B cell (primary cell): ENCODE data around the gene SWAP70. TPM values are rescaled to one million over a fixed set of nuclear protein-coding genes. Genes with fewer than 3 reads are reported as not detected.
"Not testable (repeated sequence)": the region's sequence is repeated elsewhere in the genome, so short reads cannot be mapped to it uniquely, and the experiment has no call there.

ENCODE experiments used
- ATAC-seq: fragments of 200-7000 bp; cut with Tn5 transposase; one replicate; pipeline ENCODE4 v1.10.0; 2021; ENCODE audit warnings: low read depth, mild to moderate bottlenecking, moderate number of reproducible peaks, moderate library complexity
- CTCF ChIA-PET: fragments of 350-600 bp; sonication (Branson Sonifier 250); formaldehyde crosslinking; loops from one replicate; lab custom pipeline; 2021; ENCODE audit warnings: antibody characterized with exemption, inconsistent platforms; lab: Charles Lee
- POLR2A ChIA-PET: fragments of 350-600 bp; sonication (Branson Sonifier 250); formaldehyde crosslinking; loops from one replicate; lab custom pipeline; 2021; ENCODE audit warnings: antibody characterized with exemption; lab: Charles Lee
- DNase-seq: peaks from one replicate; pipeline ENCODE4 v3.0.0; 2013
- H2AFZ ChIP-seq: 2 replicates; pipeline ENCODE4 v1.6.1; 2012; ENCODE audit warnings: mild to moderate bottlenecking, low read depth, low read length; ENCODE audit not compliant: insufficient read depth, poor library complexity, severe bottlenecking
- H3K27ac ChIP-seq, 2 donors: 1 replicate in 1 of 2; 2 replicates in 1 of 2; pipeline ENCODE4 v1.5.1; 2012 to 2013; ENCODE audit warnings: low read length in 2 of 2, mild to moderate bottlenecking in 2 of 2, moderate library complexity in 1 of 2
- H3K27me3 ChIP-seq, 4 experiments: fragments of 200-600 bp in 1 of 4; sonication (generic) in 1 of 4; replicated peaks in 1 of 4; 1 replicate in 2 of 4; 2 replicates in 2 of 4; pipeline versions ENCODE4 v1.6.1 to v1.7.0; 2013 to 2016; ENCODE audit warnings: low read length in 3 of 4, mild to moderate bottlenecking in 2 of 4, mixed read lengths in 1 of 4, moderate library complexity in 1 of 4; ENCODE audit not compliant: insufficient read depth in 4 of 4, control insufficient read depth in 3 of 4; ENCODE audit errors: control extremely low read depth in 1 of 4
- H3K36me3 ChIP-seq, 2 experiments: replicated peaks in 1 of 2; 1 replicate in 1 of 2; 2 replicates in 1 of 2; pipeline versions ENCODE4 v1.6.1 to v1.7.1; 2013; ENCODE audit warnings: low read length in 1 of 2; ENCODE audit not compliant: insufficient read depth in 2 of 2, control insufficient read depth in 1 of 2; ENCODE audit errors: control extremely low read depth in 1 of 2, extremely low read depth in 1 of 2
- H3K4me1 ChIP-seq, 2 donors: fragments of 200-600 bp in 1 of 2; sonication (generic) in 1 of 2; 1 replicate in 1 of 2; 2 replicates in 1 of 2; pipeline versions ENCODE4 v1.5.1 to v1.6.1; 2013 to 2017; ENCODE audit warnings: low read length in 2 of 2; ENCODE audit not compliant: control insufficient read depth in 2 of 2, insufficient read depth in 2 of 2
- H3K4me2 ChIP-seq: replicated peaks from 2 replicates; pipeline ENCODE3; 2012; ENCODE audit warnings: mild to moderate bottlenecking, low read depth, low read length; ENCODE audit not compliant: poor library complexity, severe bottlenecking
- H3K4me3 ChIP-seq, 5 experiments: fragments of 200-600 bp in 1 of 5; sonication (generic) in 1 of 5; 1 replicate in 3 of 5; 2 replicates in 2 of 5; pipeline versions ENCODE4 v1.5.1 to v1.7.0; 2011 to 2016; ENCODE audit warnings: low read length in 4 of 5, mild to moderate bottlenecking in 4 of 5, low read depth in 2 of 5, control low read depth in 1 of 5, moderate library complexity in 1 of 5; ENCODE audit not compliant: insufficient read depth in 1 of 5; ENCODE audit errors: control extremely low read depth in 1 of 5, extremely low read depth in 1 of 5
- H3K79me2 ChIP-seq: fragments of 200-600 bp; sonication (generic); one replicate; pipeline ENCODE4 v1.6.0; 2016; ENCODE audit warnings: low read length; ENCODE audit not compliant: control insufficient read depth, insufficient read depth
- H3K9ac ChIP-seq: fragments of 200-600 bp; sonication (generic); 2 replicates; pipeline ENCODE4 v1.6.1; 2017; ENCODE audit warnings: mild to moderate bottlenecking, low read length, moderate library complexity
- H3K9me3 ChIP-seq, 3 donors: one replicate each; pipeline versions ENCODE4 v1.6.1 to v1.7.1; 2013; ENCODE audit warnings: low read length in 2 of 3; ENCODE audit not compliant: control insufficient read depth in 2 of 3, insufficient read depth in 1 of 3; ENCODE audit errors: control extremely low read depth in 1 of 3
- H4K20me1 ChIP-seq: 2 replicates; pipeline ENCODE4 v1.6.0; 2012; ENCODE audit warnings: mild to moderate bottlenecking, low read length; ENCODE audit not compliant: insufficient read depth, control insufficient read depth, poor library complexity, severe bottlenecking
- H3K27ac Mint-ChIP-seq: one replicate; pipeline ENCODE4 v1.8.0; 2021; ENCODE audit warnings: mixed read lengths
- H3K27me3 Mint-ChIP-seq: one replicate; pipeline ENCODE4 v1.8.0; 2021; ENCODE audit warnings: mixed read lengths
- H3K4me1 Mint-ChIP-seq: one replicate; pipeline ENCODE4 v1.8.0; 2021; ENCODE audit warnings: mixed read lengths
- H3K4me3 Mint-ChIP-seq: one replicate; pipeline ENCODE4 v1.8.0; 2021; ENCODE audit warnings: mixed read lengths
- H3K9me3 Mint-ChIP-seq: one replicate; pipeline ENCODE4 v1.8.0; 2022; ENCODE audit warnings: mixed read lengths; ENCODE audit not compliant: insufficient read depth
- EZH2 ChIP-seq: IDR thresholded peaks from 2 replicates; pipeline ENCODE4 v1.6.1; 2012; ENCODE audit warnings: borderline replicate concordance, low read depth, mild to moderate bottlenecking, moderate library complexity, low read length; ENCODE audit not compliant: insufficient read depth, poor library complexity, severe bottlenecking
- WGBS: methylation state at CpG from one replicate; pipeline ENCODE4 v1.1.5; 2013; ENCODE audit warnings: missing lambda C conversion rate; ENCODE audit not compliant: insufficient coverage; 5-methylcytosine and 5-hydroxymethylcytosine counted together
- intact Hi-C: fragments of 100-400 bp; cut with micrococcal nuclease; formaldehyde crosslinking; loops from one replicate; pipeline ENCODE4 v1.10.0; 2022
- polyA plus RNA-seq: library from polyadenylated mRNA; depleted of rRNA; stranded (reverse); fragments of >200 nt; gene quantifications from 2 replicates; pipeline ENCODE4 v1.2.3, GENCODE V29; 2012
- total RNA-seq, 2 donors: library from RNA; stranded (reverse); fragments of 120-200 nt in 1 of 2; gene quantifications; 1 replicate in 1 of 2; 2 replicates in 1 of 2; pipeline versions ENCODE4 v1.2.3 to v1.2.4, GENCODE V29; 2013 to 2022
- TF ChIP-seq, protein P1 (sequence below): fragments of 200-600 bp; IDR thresholded peaks from one replicate; pipeline ENCODE4 v1.8.0; 2022; ENCODE audit warnings: antibody characterized with exemption, mild to moderate bottlenecking

Gene SWAP70
- total and polyA plus RNA-seq, 2 donors (not counting 1 experiment from before 2014, with no cell fraction given) = 69.8 to 200 TPM

DNA sequence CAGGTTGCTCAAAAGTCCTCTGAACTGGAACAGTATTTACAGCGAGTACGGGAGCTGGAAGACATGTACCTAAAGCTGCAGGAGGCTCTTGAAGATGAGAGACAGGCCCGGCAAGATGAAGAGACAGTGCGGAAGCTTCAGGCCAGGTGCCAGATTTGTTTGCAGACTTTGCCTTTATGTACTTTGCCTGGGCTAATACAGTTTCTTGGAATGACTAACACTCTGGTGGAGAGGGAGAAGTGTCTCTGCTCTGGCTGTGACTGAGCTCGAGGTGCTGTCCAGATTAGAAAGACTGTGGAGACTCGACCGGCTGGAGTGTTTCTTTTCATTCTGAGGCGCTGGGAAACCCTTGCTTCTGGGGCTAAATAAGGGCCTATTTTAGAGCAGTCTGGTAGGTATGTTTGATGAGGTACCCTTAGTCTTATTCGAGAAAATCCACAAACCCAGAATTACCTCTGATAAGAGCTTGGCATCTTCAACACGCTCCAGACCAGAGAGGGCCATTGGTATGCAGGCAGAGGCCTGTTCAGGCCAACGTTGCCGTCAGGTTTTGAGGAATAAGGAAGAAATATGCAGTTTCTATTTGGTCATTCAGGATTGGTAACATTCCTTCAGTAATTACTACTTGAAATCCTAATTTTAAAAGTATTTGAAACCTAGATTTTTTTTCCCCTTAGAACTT is 76.5 kb downstream of the SWAP70 start:
- Histone ChIP-seq H3K79me2 (peaks cover 77% of the 10 kb centered on the region), H3K27ac (peak overlapping the region; percentile 63 to 94), H3K9me3 (peaks cover 2 to 5% (median 4%) of the 10 kb centered on the region in 3 donors), H2AFZ (no peak overlapping the region), H3K4me3 (no peak overlapping the region), H3K4me2 (peak overlapping the region; percentile 42), H3K27me3 (no peaks in the 10 kb centered on the region), H3K4me1 (peaks cover 62 to 67% of the 10 kb centered on the region in 2 donors), H4K20me1 (no peaks in the 10 kb centered on the region), H3K9ac (no peak overlapping the region), H3K36me3 (peaks cover 20 to 77% of the 10 kb centered on the region in 2 experiments)
- 70% methylated on average over 8 of the region's 12 CpGs for WGBS
- Mint-ChIP-seq H3K27ac (peak overlapping the region; percentile 98), H3K4me3 (peak overlapping the region; percentile 84), H3K9me3 (no peaks in the 10 kb centered on the region), H3K4me1 (peaks cover 71% of the 10 kb centered on the region), H3K27me3 (no peaks in the 10 kb centered on the region)
- ChIA-PET CTCF (interaction anchor here (1.2 to 5.5 kb wide), 6 partner anchors 8 to 205 kb away, joined by 3 to 52 read pairs (median 4); no protein-coding TSS in a partner anchor), POLR2A (no interaction called here)
- DNase-seq = no peak
- no peak for ATAC-seq
- TF ChIP-seq EZH2 = no peak
- TF ChIP-seq, protein P1, sequence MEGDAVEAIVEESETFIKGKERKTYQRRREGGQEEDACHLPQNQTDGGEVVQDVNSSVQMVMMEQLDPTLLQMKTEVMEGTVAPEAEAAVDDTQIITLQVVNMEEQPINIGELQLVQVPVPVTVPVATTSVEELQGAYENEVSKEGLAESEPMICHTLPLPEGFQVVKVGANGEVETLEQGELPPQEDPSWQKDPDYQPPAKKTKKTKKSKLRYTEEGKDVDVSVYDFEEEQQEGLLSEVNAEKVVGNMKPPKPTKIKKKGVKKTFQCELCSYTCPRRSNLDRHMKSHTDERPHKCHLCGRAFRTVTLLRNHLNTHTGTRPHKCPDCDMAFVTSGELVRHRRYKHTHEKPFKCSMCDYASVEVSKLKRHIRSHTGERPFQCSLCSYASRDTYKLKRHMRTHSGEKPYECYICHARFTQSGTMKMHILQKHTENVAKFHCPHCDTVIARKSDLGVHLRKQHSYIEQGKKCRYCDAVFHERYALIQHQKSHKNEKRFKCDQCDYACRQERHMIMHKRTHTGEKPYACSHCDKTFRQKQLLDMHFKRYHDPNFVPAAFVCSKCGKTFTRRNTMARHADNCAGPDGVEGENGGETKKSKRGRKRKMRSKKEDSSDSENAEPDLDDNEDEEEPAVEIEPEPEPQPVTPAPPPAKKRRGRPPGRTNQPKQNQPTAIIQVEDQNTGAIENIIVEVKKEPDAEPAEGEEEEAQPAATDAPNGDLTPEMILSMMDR = no peak
- intact Hi-C loops = no loop called here

DNA sequence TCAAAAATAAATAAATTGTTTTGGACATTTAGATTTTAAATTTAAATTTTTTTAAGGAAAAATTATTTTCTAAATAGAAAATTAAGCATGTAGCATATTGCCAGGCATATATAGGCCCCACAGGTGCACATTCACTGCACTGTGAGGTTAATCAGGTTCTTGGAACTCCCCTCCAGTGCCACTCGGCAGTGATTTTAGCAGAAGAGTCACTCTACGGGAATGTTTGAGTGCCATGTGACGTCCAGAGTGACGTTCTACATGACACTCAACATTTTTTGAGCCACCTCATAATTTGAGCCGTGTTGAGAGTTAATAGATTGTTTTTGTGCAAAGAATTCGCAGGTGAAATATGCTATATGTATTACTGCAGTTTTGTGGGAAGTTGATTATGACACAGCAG is 77.4 kb downstream of the SWAP70 start:
- Histone ChIP-seq H3K27me3 (no peaks in the 10 kb centered on the region), H3K27ac (peak overlapping the region in 1 of 2 donors; percentile 94), H3K4me3 (no peak overlapping the region), H3K4me2 (no peak overlapping the region), H4K20me1 (no peaks in the 10 kb centered on the region), H3K9ac (no peak overlapping the region), H3K79me2 (peaks cover 68% of the 10 kb centered on the region), H3K9me3 (no peaks in the 10 kb centered on the region), H3K36me3 (peaks cover 15 to 72% of the 10 kb centered on the region in 2 experiments), H3K4me1 (peaks cover 62 to 68% of the 10 kb centered on the region in 2 donors), H2AFZ (no peak overlapping the region)
- Mint-ChIP-seq H3K4me1 (peaks cover 71% of the 10 kb centered on the region), H3K27me3 (no peaks in the 10 kb centered on the region), H3K4me3 (peak overlapping the region; percentile 60), H3K27ac (peak overlapping the region; percentile 85), H3K9me3 (no peaks in the 10 kb centered on the region)
- WGBS = 87% methylated on average over 3 of the region's 6 CpGs
- intact Hi-C loops = no loop called here
- ChIA-PET POLR2A (no interaction called here), CTCF (interaction anchor here (0.6 to 1.7 kb wide), 5 partner anchors 12 to 206 kb away, joined by 3 to 4 read pairs (median 3); no protein-coding TSS in a partner anchor)
- TF ChIP-seq, protein P1 = no peak
- TF ChIP-seq EZH2 = no peak
- ATAC-seq (no peak), DNase-seq (peak; percentile 51)

DNA sequence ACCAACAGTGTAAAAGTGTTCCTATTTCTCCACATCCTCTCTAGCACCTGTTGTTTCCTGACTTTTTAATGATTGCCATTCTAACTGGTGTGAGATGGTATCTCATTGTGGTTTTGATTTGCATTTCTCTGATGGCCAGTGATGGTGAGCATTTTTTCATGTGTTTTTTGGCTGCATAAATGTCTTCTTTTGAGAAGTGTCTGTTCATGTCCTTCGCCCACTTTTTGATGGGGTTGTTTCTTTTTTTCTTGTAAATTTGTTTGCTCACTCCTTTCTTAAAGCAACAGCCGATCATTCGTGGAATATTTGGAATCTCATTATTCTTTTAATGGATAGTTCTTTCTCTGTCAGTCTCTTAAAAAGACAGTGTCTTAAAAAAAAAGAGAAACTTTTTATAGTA is 79.6 kb downstream of the SWAP70 start:
- H3K4me2 ChIP-seq, H2AFZ ChIP-seq, H3K27me3 ChIP-seq, ATAC-seq, H3K9me3 ChIP-seq, H3K4me3 ChIP-seq, H3K4me3 Mint-ChIP-seq, H3K9ac ChIP-seq, H3K27me3 Mint-ChIP-seq, H4K20me1 ChIP-seq, CTCF ChIA-PET, H3K9me3 Mint-ChIP-seq, intact Hi-C loops, DNase-seq: not testable (repeated sequence)
- no CpG with 5 or more reads among the region's 3 CpGs for WGBS
- Histone ChIP-seq H3K36me3 (peaks cover 17 to 73% of the 10 kb centered on the region in 2 experiments), H3K27ac (peak overlapping the region in 1 of 2 donors; percentile 86), H3K79me2 (peaks cover 74% of the 10 kb centered on the region), H3K4me1 (peaks cover 65 to 68% of the 10 kb centered on the region in 2 donors)
- POLR2A ChIA-PET = interaction anchor here (0.6 kb wide), 1 partner anchor 129 kb away, joined by 3 read pairs; no protein-coding TSS in a partner anchor
- peaks cover 71% of the 10 kb centered on the region for H3K4me1 Mint-ChIP-seq
- H3K27ac Mint-ChIP-seq = peak overlapping the region; percentile 63
